Measurements from ENCODE around the gene MED27.

The MED27 gene

GRCh38 chr9:131968632-131969031 lies 111.0 kb downstream of the MED27 start:
- ATAC-seq (ENCODE audit: insufficient read depth, low read depth) (no peak), DNase-seq (no peak)
- TF ChIP-seq EZH2 (IDR thresholded peaks at IDR 0.05; ENCODE audit: borderline replicate concordance, low read depth, low read length, severe bottlenecking) (no peak), CTCF (IDR thresholded peaks at IDR 0.05; ENCODE audit: borderline replicate concordance, extremely low read depth, low read length, poor library complexity, severe bottlenecking) (no peak)
- Histone ChIP-seq H4K20me1 (ENCODE audit: insufficient read depth, low read length) (peaks cover 8% of the 10 kb centered on the region; the same call in 1 of the 2 replicates), H2AFZ (ENCODE audit: low read depth, low read length) (no peak overlapping the region), H3K4me3 (ENCODE audit: low read depth in 1 of 2, low read length in 2 of 2) (no peak overlapping the region), H3K9me3 (ENCODE audit: insufficient read depth, low read length, severe bottlenecking) (no peaks in the 10 kb centered on the region), H3K27me3 (ENCODE audit: insufficient read depth, low read length, poor library complexity) (no peaks in the 10 kb centered on the region), H3K4me1 (ENCODE audit: insufficient read depth, low read length) (no peaks in the 10 kb centered on the region), H3K9ac (ENCODE audit: low read depth, low read length) (no peak overlapping the region), H3K79me2 (ENCODE audit: insufficient read depth, low read length) (no peaks in the 10 kb centered on the region), H3K36me3 (ENCODE audit: insufficient read depth, low read length) (no peaks in the 10 kb centered on the region), H3K27ac (ENCODE audit: low read length) (no peak overlapping the region), H3K4me2 (ENCODE audit: insufficient read depth, low read length) (no peak overlapping the region)

DNA sequence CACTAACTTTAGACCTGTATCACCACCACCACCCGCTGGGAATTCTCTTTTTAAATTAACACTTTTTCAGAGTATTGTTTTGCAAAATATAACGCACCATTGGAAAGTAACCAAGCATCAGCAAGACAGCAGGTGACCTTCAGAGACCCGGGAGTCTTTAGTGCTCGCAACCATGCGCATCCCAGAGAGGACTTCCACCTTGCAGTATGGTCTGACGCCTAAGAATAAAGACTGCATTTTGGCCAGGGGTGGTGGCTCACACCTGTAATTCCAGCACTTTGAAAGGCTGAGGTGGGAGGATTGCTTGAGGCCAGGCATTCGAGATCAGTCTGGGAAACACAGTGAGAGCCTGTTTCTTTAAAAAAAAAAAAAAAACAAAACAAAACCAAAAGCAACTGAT lies 113.8 kb downstream of the MED27 start:
- Histone ChIP-seq H3K36me3 (ENCODE audit: insufficient read depth, low read length) (no peaks in the 10 kb centered on the region), H3K9ac (ENCODE audit: low read depth, low read length) (no peak overlapping the region), H3K9me3 (ENCODE audit: insufficient read depth, low read length, severe bottlenecking) (no peaks in the 10 kb centered on the region), H3K4me2 (ENCODE audit: insufficient read depth, low read length) (no peak overlapping the region), H3K79me2 (ENCODE audit: insufficient read depth, low read length) (no peaks in the 10 kb centered on the region), H2AFZ (ENCODE audit: low read depth, low read length) (no peak overlapping the region), H3K4me3 (ENCODE audit: low read depth in 1 of 2, low read length in 2 of 2) (no peak overlapping the region), H3K27ac (ENCODE audit: low read length) (no peak overlapping the region), H3K27me3 (ENCODE audit: insufficient read depth, low read length, poor library complexity) (no peaks in the 10 kb centered on the region), H4K20me1 (ENCODE audit: insufficient read depth, low read length) (peaks cover 11% of the 10 kb centered on the region; the same call in 1 of the 2 replicates), H3K4me1 (ENCODE audit: insufficient read depth, low read length) (no peaks in the 10 kb centered on the region)
- DNase-seq = no peak
- TF ChIP-seq CTCF (IDR thresholded peaks at IDR 0.05; ENCODE audit: borderline replicate concordance, extremely low read depth, low read length, poor library complexity, severe bottlenecking) = no peak
- no peak for TF ChIP-seq EZH2 (IDR thresholded peaks at IDR 0.05; ENCODE audit: borderline replicate concordance, low read depth, low read length, severe bottlenecking)
- ATAC-seq (ENCODE audit: insufficient read depth, low read depth) = no peak

GRCh38 chr9:131965103-131965502 lies 114.6 kb downstream of the MED27 start:
- H3K9ac ChIP-seq (ENCODE audit: low read depth, low read length) = no peak overlapping the region
- no peaks in the 10 kb centered on the region for H3K27me3 ChIP-seq (ENCODE audit: insufficient read depth, low read length, poor library complexity)
- H4K20me1 ChIP-seq (ENCODE audit: insufficient read depth, low read length) = peaks cover 11% of the 10 kb centered on the region; the same call in 1 of the 2 replicates
- no peaks in the 10 kb centered on the region for H3K9me3 ChIP-seq (ENCODE audit: insufficient read depth, low read length, severe bottlenecking)
- H3K27ac ChIP-seq (ENCODE audit: low read length) = no peak overlapping the region
- ATAC-seq (ENCODE audit: insufficient read depth, low read depth) (no peak), DNase-seq (no peak)
- H2AFZ ChIP-seq (ENCODE audit: low read depth, low read length) = no peak overlapping the region
- H3K36me3 ChIP-seq (ENCODE audit: insufficient read depth, low read length) = no peaks in the 10 kb centered on the region
- no peak overlapping the region for H3K4me3 ChIP-seq (ENCODE audit: low read depth in 1 of 2, low read length in 2 of 2)
- no peaks in the 10 kb centered on the region for H3K79me2 ChIP-seq (ENCODE audit: insufficient read depth, low read length)
- no peak for TF ChIP-seq EZH2 (IDR thresholded peaks at IDR 0.05; ENCODE audit: borderline replicate concordance, low read depth, low read length, severe bottlenecking)
- no peak for TF ChIP-seq CTCF (IDR thresholded peaks at IDR 0.05; ENCODE audit: borderline replicate concordance, extremely low read depth, low read length, poor library complexity, severe bottlenecking)
- H3K4me2 ChIP-seq (ENCODE audit: insufficient read depth, low read length) = no peak overlapping the region
- H3K4me1 ChIP-seq (ENCODE audit: insufficient read depth, low read length) = no peaks in the 10 kb centered on the region

Data from DND-41 (cell line).